HEK293 (cell line): ENCODE data around the gene CCDC187.

Experiments used
- CTCF ChIA-PET: fragments of 350-600 bp; formaldehyde crosslinking; extraction: SDS; loops from one replicate; lab custom pipeline; 2021; ENCODE audit warnings: antibody characterized with exemption; lab: Yijun Ruan, JAX
- POLR2A ChIA-PET: fragments of 300-600 bp; formaldehyde crosslinking; extraction: SDS; loops from one replicate; lab custom pipeline; 2020; ENCODE audit warnings: antibody characterized with exemption, inconsistent platforms; lab: Yijun Ruan, JAX
- H3K27ac ChIP-seq: fragments of 200-500 bp; sonication (Bioruptor generic); 2 replicates; pipeline ENCODE4 v1.5.1; 2014; ENCODE audit warnings: low read depth, low read length, control low read depth, inconsistent platforms; ENCODE audit errors: extremely low read depth
- H3K36me3 ChIP-seq, 2 experiments: fragments of 200-500 bp in 1 of 2; sonication (Bioruptor generic) in 1 of 2; 1 replicate in 1 of 2; 2 replicates in 1 of 2; pipeline ENCODE4 v1.5.1; 2014 to 2017; ENCODE audit warnings: inconsistent platforms in 2 of 2, low read length in 2 of 2; ENCODE audit not compliant: control insufficient read depth in 2 of 2, insufficient read depth in 1 of 2
- H3K4me1 ChIP-seq: fragments of 200-500 bp; sonication (Bioruptor generic); 2 replicates; pipeline ENCODE4 v1.5.1; 2014; ENCODE audit warnings: mild to moderate bottlenecking, low read length, inconsistent platforms; ENCODE audit not compliant: control insufficient read depth, insufficient read depth
- H3K4me3 ChIP-seq: 2 replicates; pipeline ENCODE4 v1.5.1; 2011; ENCODE audit warnings: low read depth, mild to moderate bottlenecking, control low read depth, low read length, moderate library complexity
- H3K9me3 ChIP-seq: fragments of 200-500 bp; sonication (Bioruptor generic); 2 replicates; pipeline ENCODE4 v1.5.1; 2014; ENCODE audit warnings: low read depth, low read length, inconsistent platforms; ENCODE audit not compliant: control insufficient read depth, insufficient read depth
- KLF1 ChIP-seq: fragments of 450-650 bp; formaldehyde crosslinking; IDR thresholded peaks from 2 replicates; pipeline ENCODE4 v1.5.1; 2016; ENCODE audit warnings: missing biosample characterization, missing genetic modification characterization
- KLF7 ChIP-seq: fragments of 450-650 bp; formaldehyde crosslinking; IDR thresholded peaks from 2 replicates; pipeline ENCODE4 v1.5.1; 2016; ENCODE audit warnings: missing biosample characterization, missing genetic modification characterization, borderline replicate concordance
- PBX3 ChIP-seq: sonication (generic); formaldehyde crosslinking; IDR thresholded peaks from 2 replicates; pipeline ENCODE4 v1.8.1; 2022; ENCODE audit warnings: mild to moderate bottlenecking, moderate library complexity, missing genetic modification reagents
- PRDM1 ChIP-seq: fragments of 450-650 bp; formaldehyde crosslinking; IDR thresholded peaks from 2 replicates; pipeline ENCODE4; 2016; ENCODE audit warnings: missing biosample characterization, missing genetic modification characterization
- PRDM10 ChIP-seq: fragments of 450-650 bp; formaldehyde crosslinking; IDR thresholded peaks from 2 replicates; pipeline ENCODE4 v1.5.1; 2016; ENCODE audit warnings: missing biosample characterization, missing genetic modification characterization
- SP2 ChIP-seq: fragments of 450-650 bp; formaldehyde crosslinking; IDR thresholded peaks from 2 replicates; pipeline ENCODE4 v1.5.1; 2016; ENCODE audit warnings: missing biosample characterization, missing genetic modification characterization
- SP7 ChIP-seq: fragments of 450-650 bp; formaldehyde crosslinking; IDR thresholded peaks from 2 replicates; pipeline ENCODE4 v1.5.1; 2016; ENCODE audit warnings: missing biosample characterization, missing genetic modification characterization
- ZBTB44 ChIP-seq: fragments of 450-650 bp; IDR thresholded peaks from 2 replicates; pipeline ENCODE4 v1.5.1; 2018; ENCODE audit warnings: missing biosample characterization, mild to moderate bottlenecking, missing genetic modification characterization
- ZNF133 ChIP-seq: fragments of 450-650 bp; formaldehyde crosslinking; IDR thresholded peaks from 2 replicates; pipeline ENCODE4 v1.5.1; 2016; ENCODE audit warnings: missing biosample characterization, missing genetic modification characterization
- ZNF221 ChIP-seq: fragments of 450-650 bp; formaldehyde crosslinking; IDR thresholded peaks from 2 replicates; pipeline ENCODE4 v1.5.1; 2017; ENCODE audit warnings: missing biosample characterization, missing genetic modification characterization, borderline replicate concordance
- ZNF23 ChIP-seq: fragments of 450-650 bp; formaldehyde crosslinking; IDR thresholded peaks from 2 replicates; pipeline ENCODE4 v1.5.1; 2016; ENCODE audit warnings: missing biosample characterization, missing genetic modification characterization, borderline replicate concordance
- ZNF274 ChIP-seq, 2 experiments: fragments of 200-500 bp in 1 of 2; fragments of 450-650 bp in 1 of 2; sonication (Bioruptor generic) in 1 of 2; formaldehyde crosslinking in 1 of 2; IDR thresholded peaks; 2 replicates each; pipeline versions ENCODE4 v1.5.1 to v1.6.1; 2014 to 2016; ENCODE audit warnings: borderline replicate concordance in 1 of 2, inconsistent platforms in 1 of 2, low read length in 1 of 2, missing biosample characterization in 1 of 2, missing genetic modification characterization in 1 of 2
- ZNF560 ChIP-seq: fragments of 450-650 bp; formaldehyde crosslinking; IDR thresholded peaks from 2 replicates; pipeline ENCODE4 v1.5.1; 2017; ENCODE audit warnings: missing biosample characterization, missing genetic modification characterization, borderline replicate concordance
- ZNF623 ChIP-seq: fragments of 450-650 bp; formaldehyde crosslinking; IDR thresholded peaks from 2 replicates; pipeline ENCODE4 v1.5.1; 2016; ENCODE audit warnings: missing biosample characterization, missing genetic modification characterization
- ZNF830 ChIP-seq: fragments of 450-650 bp; IDR thresholded peaks from 2 replicates; pipeline ENCODE4 v1.5.0; 2018; ENCODE audit warnings: missing biosample characterization, missing genetic modification characterization, low read depth, mild to moderate bottlenecking, moderate library complexity
- ZSCAN18 ChIP-seq: fragments of 450-650 bp; formaldehyde crosslinking; IDR thresholded peaks from 2 replicates; pipeline ENCODE4 v1.5.1; 2016; ENCODE audit warnings: missing biosample characterization, missing genetic modification characterization

Gene CCDC187

GRCh38 chr9:136223871-136224640 is 79.8 kb downstream of the CCDC187 start:
- POLR2A ChIA-PET: no interaction called here
- peaks cover 0 to 59% of the 10 kb centered on the region in 2 experiments; a peak in 1 of 3 replicates for H3K36me3 ChIP-seq
- CTCF ChIA-PET: interaction anchor here (0.6 to 5.1 kb wide), 12 partner anchors 7 to 618 kb away, joined by 3 to 46 read pairs (median 4); no protein-coding TSS in a partner anchor

GRCh38 chr9:136222906-136223285 is 81.0 kb downstream of the CCDC187 start:
- no peaks in the 10 kb centered on the region for H3K4me1 ChIP-seq

More at GRCh38 chr9:136223871-136224640, 79.8 kb downstream of the CCDC187 start:
- TF ChIP-seq ZNF623 (tag by site-specific recombination): no peak
- no peak for TF ChIP-seq ZNF560 (tag by site-specific recombination)
- TF ChIP-seq KLF1 (tag by site-specific recombination): peak; percentile 72
- no peak overlapping the region for H3K4me3 ChIP-seq
- H3K4me1 ChIP-seq: no peaks in the 10 kb centered on the region
- H3K27ac ChIP-seq: no peak overlapping the region
- H3K9me3 ChIP-seq: no peaks in the 10 kb centered on the region

More at GRCh38 chr9:136222906-136223285, 81.0 kb downstream of the CCDC187 start:
- POLR2A ChIA-PET: no interaction called here
- no peak overlapping the region for H3K4me3 ChIP-seq
- H3K36me3 ChIP-seq: peaks cover 0 to 69% of the 10 kb centered on the region in 2 experiments; a peak in 1 of 3 replicates
- TF ChIP-seq ZNF221 (no peak), ZNF274 (IDR thresholded peaks at IDR 0.05; ENCODE audit: low read length) (no peak), ZNF274 (tag by site-specific recombination; IDR thresholded peaks at IDR 0.05; ENCODE audit: borderline replicate concordance) (no peak), SP7 (tag by site-specific recombination) (no peak), PBX3 (no peak), ZSCAN18 (tag by site-specific recombination) (no peak), KLF7 (tag by site-specific recombination) (no peak), SP2 (tag by site-specific recombination) (no peak), ZNF133 (tag by site-specific recombination) (no peak), ZBTB44 (no peak), ZNF23 (no peak), ZNF830 (no peak), PRDM1 (tag by site-specific recombination) (no peak), PRDM10 (tag by site-specific recombination) (no peak)
- TF ChIP-seq, all 188 proteins: peak for 0
- Histone ChIP-seq H3K9me3 (no peaks in the 10 kb centered on the region), H3K27ac (no peak overlapping the region)
- CTCF ChIA-PET: interaction anchor here (0.5 to 1.4 kb wide), 6 partner anchors 17 to 195 kb away, joined by 3 to 5 read pairs (median 4); no protein-coding TSS in a partner anchor
